ENCODE data around the gene RNF20. TPM values are rescaled to one million over a fixed set of nuclear protein-coding genes. Genes with fewer than 3 reads are reported as not detected.

The RNF20 gene
- total and polyA plus RNA-seq, 2 of the 4 experiments (the other 2 are of a cell fraction), result 13.7 to 21.3 TPM

DNA sequence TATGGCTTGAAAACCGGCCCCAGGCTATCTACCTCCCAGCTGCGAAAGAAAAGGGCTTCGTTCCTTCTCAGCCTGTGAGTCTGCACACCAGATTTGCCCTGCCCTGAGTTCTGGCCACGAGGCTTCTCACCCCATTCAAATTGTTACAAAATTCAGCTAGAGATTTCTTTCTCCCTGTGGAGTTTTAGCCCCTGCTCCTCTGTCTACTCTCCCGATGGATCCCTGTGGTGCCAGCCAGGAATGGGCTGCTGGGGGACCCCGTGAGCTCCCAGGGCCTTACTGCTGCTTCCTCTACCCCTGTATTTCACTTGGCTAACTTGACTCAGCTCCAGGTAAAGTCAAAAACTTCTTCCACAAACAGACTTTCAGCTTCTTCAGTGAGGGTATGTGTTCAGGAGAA lies 9.3 kb upstream of the RNF20 start:
- Histone ChIP-seq H2BK120ac (ENCODE audit: low read depth, low read length) (no peak overlapping the region), H3K27me3 (ENCODE audit: control insufficient read depth, insufficient read depth, low read length) (no peaks in the 10 kb centered on the region; the same call in 1 of the 2 replicates), H3K56ac (ENCODE audit: extremely low read depth, insufficient read depth, low read length) (no peak overlapping the region), H2BK20ac (ENCODE audit: low read depth, low read length) (no peak overlapping the region), H3K18ac (ENCODE audit: low read depth, low read length) (no peak overlapping the region), H4K8ac (ENCODE audit: low read depth in 2 of 2, low read length in 2 of 2) (no peak overlapping the region), H3K36me3 (ENCODE audit: control insufficient read depth, insufficient read depth, low read length) (no peaks in the 10 kb centered on the region), H2AK5ac (ENCODE audit: low read depth, low read length) (no peak overlapping the region), H3K9me1 (ENCODE audit: insufficient read depth, low read length) (no peaks in the 10 kb centered on the region), H3K23ac (ENCODE audit: low read depth, low read length) (no peak overlapping the region), H3K4ac (ENCODE audit: low read depth, low read length) (no peak overlapping the region), H3K14ac (replicated peaks; ENCODE audit: low read depth, low read length) (no peak overlapping the region), H3K27ac (ENCODE audit: insufficient read depth, low read length) (no peak overlapping the region), H2BK5ac (ENCODE audit: low read depth, low read length, poor library complexity, severe bottlenecking) (no peak overlapping the region), H3K4me3 (ENCODE audit: insufficient read depth, low read depth, low read length) (no peak overlapping the region), H3K9me3 (ENCODE audit: control insufficient read depth, insufficient read depth, low read length) (no peaks in the 10 kb centered on the region), H3K4me1 (ENCODE audit: control insufficient read depth, insufficient read depth, low read length) (no peaks in the 10 kb centered on the region), H4K91ac (ENCODE audit: insufficient read depth, low read depth, low read length) (no peak overlapping the region), H2AFZ (replicated peaks; ENCODE audit: low read length, poor library complexity) (no peak overlapping the region), H4K5ac (ENCODE audit: low read depth, low read length) (no peak overlapping the region), H4K20me1 (ENCODE audit: insufficient read depth, low read length) (no peaks in the 10 kb centered on the region), H3K4me2 (ENCODE audit: low read depth, low read length) (no peak overlapping the region), H3K79me1 (ENCODE audit: low read depth in 1 of 2, low read length in 2 of 2) (no peaks in the 10 kb centered on the region), H2AK9ac (replicated peaks; ENCODE audit: low read depth, low read length, poor library complexity) (no peak overlapping the region), H2BK15ac (ENCODE audit: low read depth, low read length) (no peak overlapping the region), H3K9ac (ENCODE audit: low read depth, low read length) (no peak overlapping the region)
- dilution Hi-C loops (cut with HindIII; ENCODE audit: low sequenced_read_pairs, unreplicated experiment), result no loop called here
- ChIA-PET POLR2A (ENCODE audit: unreplicated experiment) (no interaction called here), CTCF (no interaction called here)
- TF ChIP-seq CEBPB (IDR thresholded peaks at IDR 0.05; ENCODE audit: low read depth, low read length) (no peak), MAZ (IDR thresholded peaks at IDR 0.05; ENCODE audit: borderline replicate concordance, low read depth, low read length) (no peak), RFX5 (IDR thresholded peaks at IDR 0.05; ENCODE audit: low read depth, low read length) (no peak), BHLHE40 (IDR thresholded peaks at IDR 0.05; ENCODE audit: low read depth, low read length) (no peak), MXI1 (IDR thresholded peaks at IDR 0.05; ENCODE audit: borderline replicate concordance, low read depth, low read length) (no peak), FOS (IDR thresholded peaks at IDR 0.05; ENCODE audit: low read depth, low read length) (no peak), RCOR1 (IDR thresholded peaks at IDR 0.05; ENCODE audit: insufficient replicate concordance, low read length) (no peak), NFE2L2 (IDR thresholded peaks at IDR 0.05; ENCODE audit: low read depth, low read length) (no peak), POLR2A (IDR thresholded peaks at IDR 0.05; ENCODE audit: low read depth, low read length) (no peak), MAFK (IDR thresholded peaks at IDR 0.05; ENCODE audit: low read depth, low read length) (no peak)
- TF ChIP-seq, protein P1, sequence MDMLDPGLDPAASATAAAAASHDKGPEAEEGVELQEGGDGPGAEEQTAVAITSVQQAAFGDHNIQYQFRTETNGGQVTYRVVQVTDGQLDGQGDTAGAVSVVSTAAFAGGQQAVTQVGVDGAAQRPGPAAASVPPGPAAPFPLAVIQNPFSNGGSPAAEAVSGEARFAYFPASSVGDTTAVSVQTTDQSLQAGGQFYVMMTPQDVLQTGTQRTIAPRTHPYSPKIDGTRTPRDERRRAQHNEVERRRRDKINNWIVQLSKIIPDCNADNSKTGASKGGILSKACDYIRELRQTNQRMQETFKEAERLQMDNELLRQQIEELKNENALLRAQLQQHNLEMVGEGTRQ (IDR thresholded peaks at IDR 0.05; ENCODE audit: low read depth, low read length), result no peak
- TF ChIP-seq, protein P2, sequence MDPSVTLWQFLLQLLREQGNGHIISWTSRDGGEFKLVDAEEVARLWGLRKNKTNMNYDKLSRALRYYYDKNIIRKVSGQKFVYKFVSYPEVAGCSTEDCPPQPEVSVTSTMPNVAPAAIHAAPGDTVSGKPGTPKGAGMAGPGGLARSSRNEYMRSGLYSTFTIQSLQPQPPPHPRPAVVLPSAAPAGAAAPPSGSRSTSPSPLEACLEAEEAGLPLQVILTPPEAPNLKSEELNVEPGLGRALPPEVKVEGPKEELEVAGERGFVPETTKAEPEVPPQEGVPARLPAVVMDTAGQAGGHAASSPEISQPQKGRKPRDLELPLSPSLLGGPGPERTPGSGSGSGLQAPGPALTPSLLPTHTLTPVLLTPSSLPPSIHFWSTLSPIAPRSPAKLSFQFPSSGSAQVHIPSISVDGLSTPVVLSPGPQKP (IDR thresholded peaks at IDR 0.05; ENCODE audit: borderline replicate concordance, low read depth, low read length), result no peak
- TF ChIP-seq, protein P3, sequence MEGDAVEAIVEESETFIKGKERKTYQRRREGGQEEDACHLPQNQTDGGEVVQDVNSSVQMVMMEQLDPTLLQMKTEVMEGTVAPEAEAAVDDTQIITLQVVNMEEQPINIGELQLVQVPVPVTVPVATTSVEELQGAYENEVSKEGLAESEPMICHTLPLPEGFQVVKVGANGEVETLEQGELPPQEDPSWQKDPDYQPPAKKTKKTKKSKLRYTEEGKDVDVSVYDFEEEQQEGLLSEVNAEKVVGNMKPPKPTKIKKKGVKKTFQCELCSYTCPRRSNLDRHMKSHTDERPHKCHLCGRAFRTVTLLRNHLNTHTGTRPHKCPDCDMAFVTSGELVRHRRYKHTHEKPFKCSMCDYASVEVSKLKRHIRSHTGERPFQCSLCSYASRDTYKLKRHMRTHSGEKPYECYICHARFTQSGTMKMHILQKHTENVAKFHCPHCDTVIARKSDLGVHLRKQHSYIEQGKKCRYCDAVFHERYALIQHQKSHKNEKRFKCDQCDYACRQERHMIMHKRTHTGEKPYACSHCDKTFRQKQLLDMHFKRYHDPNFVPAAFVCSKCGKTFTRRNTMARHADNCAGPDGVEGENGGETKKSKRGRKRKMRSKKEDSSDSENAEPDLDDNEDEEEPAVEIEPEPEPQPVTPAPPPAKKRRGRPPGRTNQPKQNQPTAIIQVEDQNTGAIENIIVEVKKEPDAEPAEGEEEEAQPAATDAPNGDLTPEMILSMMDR (conservative IDR thresholded peaks at IDR 0.05; ENCODE audit: low read depth, low read length), result no peak
- no TSS peak for BruUV-seq (replicated peaks)
- intact Hi-C loops (cut with micrococcal nuclease), result no loop called here
- in situ Hi-C loops (cut with MboI; ENCODE audit: low sequenced_read_pairs), result no loop called here
- DNase-seq (no peak), ATAC-seq (ENCODE audit: low read depth) (no peak)
- WGBS, 2 experiments (ENCODE audit: extremely low coverage in 2 of 2, insufficient read length in 1 of 2), result 87% methylated on average over 4 of the region's 6 CpGs; no CpG with 5 or more reads in 1 of the 2 experiments

All from IMR-90 (cell line).